Omental fat pad (tissue), 4 donors: Measurements from ENCODE around the gene REP15. TPM values are rescaled to one million over a fixed set of nuclear protein-coding genes. Genes with fewer than 3 reads are reported as not detected.

Experiments used
- ATAC-seq: fragments of 150-250 bp; one replicate; pipeline ENCODE4 v1.9.1; 2016; ENCODE audit warnings: mild to moderate bottlenecking, moderate library complexity; ENCODE audit not compliant: low FRiP score
- DNase-seq: peaks from one replicate; pipeline ENCODE4 v3.0.0-alpha.2; 2019; ENCODE audit warnings: low spot score
- total RNA-seq, 4 donors: library from RNA; depleted of rRNA; stranded (reverse); fragments of >200 nt; gene quantifications; one replicate each; pipeline ENCODE4 v1.1.0, GENCODE V29; 2016
- TF ChIP-seq, protein P1 (sequence below), 3 donors: fragments of 450-650 bp; IDR thresholded peaks; one replicate each; pipeline ENCODE4 v1.5.1; 2016 to 2017; ENCODE audit warnings: antibody characterized with exemption in 3 of 3, mild to moderate bottlenecking in 3 of 3, moderate library complexity in 2 of 3

The REP15 gene
- total RNA-seq, 4 donors from 2014 or later = 0.96 to 13.1 (median 3.1) TPM

- DNase-seq (no peak), ATAC-seq (peak; percentile 62)
- TF ChIP-seq, protein P1, sequence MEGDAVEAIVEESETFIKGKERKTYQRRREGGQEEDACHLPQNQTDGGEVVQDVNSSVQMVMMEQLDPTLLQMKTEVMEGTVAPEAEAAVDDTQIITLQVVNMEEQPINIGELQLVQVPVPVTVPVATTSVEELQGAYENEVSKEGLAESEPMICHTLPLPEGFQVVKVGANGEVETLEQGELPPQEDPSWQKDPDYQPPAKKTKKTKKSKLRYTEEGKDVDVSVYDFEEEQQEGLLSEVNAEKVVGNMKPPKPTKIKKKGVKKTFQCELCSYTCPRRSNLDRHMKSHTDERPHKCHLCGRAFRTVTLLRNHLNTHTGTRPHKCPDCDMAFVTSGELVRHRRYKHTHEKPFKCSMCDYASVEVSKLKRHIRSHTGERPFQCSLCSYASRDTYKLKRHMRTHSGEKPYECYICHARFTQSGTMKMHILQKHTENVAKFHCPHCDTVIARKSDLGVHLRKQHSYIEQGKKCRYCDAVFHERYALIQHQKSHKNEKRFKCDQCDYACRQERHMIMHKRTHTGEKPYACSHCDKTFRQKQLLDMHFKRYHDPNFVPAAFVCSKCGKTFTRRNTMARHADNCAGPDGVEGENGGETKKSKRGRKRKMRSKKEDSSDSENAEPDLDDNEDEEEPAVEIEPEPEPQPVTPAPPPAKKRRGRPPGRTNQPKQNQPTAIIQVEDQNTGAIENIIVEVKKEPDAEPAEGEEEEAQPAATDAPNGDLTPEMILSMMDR (IDR thresholded peaks at IDR 0.05) = no peak
Measured at GRCh38 chr12:27709932-27710591, 13.8 kb downstream of the REP15 start.

- TF ChIP-seq, protein P1 (IDR thresholded peaks at IDR 0.05) = no peak
- peak; percentile 93 for ATAC-seq
- DNase-seq = peak; percentile 79
Measured at GRCh38 chr12:27710592-27711316, 14.5 kb downstream of the REP15 start, which contains the start of gene MRPS35. Gene MRPS35 (plus strand): TSS chr12:27710832. CDS start chr12:27710844, 12 bp downstream.

DNA sequence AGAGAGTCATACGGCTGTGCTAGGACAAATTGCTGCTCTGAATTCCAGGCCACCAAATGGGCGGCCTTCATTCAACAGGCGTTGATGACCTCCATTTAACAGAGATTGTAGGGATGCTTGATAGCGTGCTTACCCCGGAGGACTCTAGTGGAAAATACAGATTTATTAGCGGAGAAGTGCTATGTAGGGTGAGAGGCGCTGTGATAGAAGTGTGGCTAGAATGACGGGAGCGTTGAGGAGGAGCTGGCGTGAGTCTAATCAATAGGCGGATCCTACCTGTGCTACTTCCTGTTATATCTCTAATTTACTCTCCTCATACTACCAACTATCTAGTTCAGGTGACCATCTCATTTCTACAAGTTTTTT is 15.1 kb downstream of the REP15 start:
- TF ChIP-seq, protein P1 (IDR thresholded peaks at IDR 0.05) = no peak
- no peak for ATAC-seq
- no peak for DNase-seq

- ATAC-seq = no peak
- no peak for DNase-seq
- TF ChIP-seq, protein P1 (IDR thresholded peaks at IDR 0.05) = no peak
Measured at GRCh38 chr12:27711967-27712366, 15.7 kb downstream of the REP15 start.

DNA sequence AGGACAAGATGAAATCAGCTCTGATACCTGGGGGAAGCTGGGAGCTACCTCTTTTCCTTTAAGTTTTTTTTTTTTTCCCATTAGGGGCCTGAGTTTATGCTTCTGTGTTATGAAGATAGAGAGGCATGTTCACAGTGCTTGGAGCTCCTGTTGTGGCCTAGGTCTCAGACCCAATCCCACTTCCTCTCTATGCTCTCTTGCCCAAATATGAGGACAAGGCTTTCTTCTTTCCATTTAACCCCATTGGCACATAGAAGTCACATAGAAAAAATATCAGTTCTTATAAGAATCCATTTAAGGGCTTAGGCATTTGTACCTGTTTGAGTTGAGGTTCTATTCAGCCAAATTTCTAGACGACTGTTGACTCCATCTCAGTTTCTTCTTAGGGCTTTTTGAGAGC is 27.0 kb downstream of the REP15 start:
- no peak for DNase-seq
- ATAC-seq = no peak
- TF ChIP-seq, protein P1 (IDR thresholded peaks at IDR 0.05) = no peak

- ATAC-seq = no peak
- no peak for DNase-seq
- TF ChIP-seq, protein P1 (IDR thresholded peaks at IDR 0.05) = no peak
Measured at GRCh38 chr12:27730097-27730588, 33.9 kb downstream of the REP15 start.
